Activated CD4-positive, alpha-beta T cell treated with anti-CD3 and anti-CD28 coated beads, Interleukin-2, amount 10 ng/mL, durations not matched to agents 24 days and 14 days (primary cell): ENCODE data around the gene GPBP1. TPM values are rescaled to one million over a fixed set of nuclear protein-coding genes. Genes with fewer than 3 reads are reported as not detected.
"Not testable (repeated sequence)": the region's sequence is repeated elsewhere in the genome, so short reads cannot be mapped to it uniquely, and the experiment has no call there.

Source experiments
- DNase-seq: peaks from one replicate; pipeline ENCODE4 v3.0.0; 2022
- H3K27ac Mint-ChIP-seq: one replicate; pipeline ENCODE4 v1.8.0; 2022; ENCODE audit warnings: mild to moderate bottlenecking, mixed read lengths
- H3K27me3 Mint-ChIP-seq: one replicate; pipeline ENCODE4 v1.8.0; 2022; ENCODE audit warnings: mixed read lengths
- H3K36me3 Mint-ChIP-seq: one replicate; pipeline ENCODE4 v1.8.0; 2022; ENCODE audit warnings: low read depth, mild to moderate bottlenecking, mixed read lengths
- H3K4me1 Mint-ChIP-seq: one replicate; pipeline ENCODE4 v1.8.0; 2021; ENCODE audit warnings: mixed read lengths
- H3K4me3 Mint-ChIP-seq: one replicate; pipeline ENCODE4 v1.8.0; 2022; ENCODE audit warnings: mild to moderate bottlenecking, moderate library complexity, mixed read lengths
- H3K9me3 Mint-ChIP-seq: one replicate; pipeline ENCODE4 v1.8.0; 2021; ENCODE audit warnings: mixed read lengths
- intact Hi-C: fragments of 100-400 bp; cut with micrococcal nuclease; formaldehyde crosslinking; loops from one replicate; pipeline ENCODE4 v1.15.1; 2023
- total RNA-seq: library from RNA; stranded (reverse); gene quantifications from 2 replicates; pipeline ENCODE4 v1.2.3, GENCODE V29; 2022

GPBP1 gene
- total RNA-seq, 1 donor from 2014 or later = 86.7 TPM

GRCh38 chr5:57244331-57244730, 70.5 kb downstream of the GPBP1 start:
- no peak for DNase-seq
- H3K4me3 Mint-ChIP-seq = no peak overlapping the region
- no peaks in the 10 kb centered on the region for H3K9me3 Mint-ChIP-seq
- intact Hi-C loops = no loop called here
- peaks cover 54% of the 10 kb centered on the region for H3K36me3 Mint-ChIP-seq
- H3K27me3 Mint-ChIP-seq = no peaks in the 10 kb centered on the region
- H3K4me1 Mint-ChIP-seq = peaks cover 21% of the 10 kb centered on the region
- H3K27ac Mint-ChIP-seq = peak overlapping the region; percentile 66

GRCh38 chr5:57246426-57246825, 72.6 kb downstream of the GPBP1 start:
- Mint-ChIP-seq H3K4me1 (peaks cover 22% of the 10 kb centered on the region), H3K36me3 (peaks cover 56% of the 10 kb centered on the region), H3K9me3 (no peaks in the 10 kb centered on the region), H3K27me3 (no peaks in the 10 kb centered on the region), H3K4me3 (no peak overlapping the region), H3K27ac (peak overlapping the region; percentile 34)
- DNase-seq = peak; percentile 57
- intact Hi-C loops = no loop called here

GRCh38 chr5:57247765-57248164, 73.9 kb downstream of the GPBP1 start:
- no peak overlapping the region for H3K27ac Mint-ChIP-seq
- no peak for DNase-seq
- no peaks in the 10 kb centered on the region for H3K27me3 Mint-ChIP-seq
- intact Hi-C loops = no loop called here
- H3K4me3 Mint-ChIP-seq = no peak overlapping the region
- H3K9me3 Mint-ChIP-seq = no peaks in the 10 kb centered on the region
- H3K4me1 Mint-ChIP-seq = peaks cover 20% of the 10 kb centered on the region
- peaks cover 63% of the 10 kb centered on the region for H3K36me3 Mint-ChIP-seq

GRCh38 chr5:57249265-57249874, 75.5 kb downstream of the GPBP1 start:
- H3K4me1 Mint-ChIP-seq = peaks cover 11% of the 10 kb centered on the region
- intact Hi-C loops = no loop called here
- H3K27me3 Mint-ChIP-seq = no peaks in the 10 kb centered on the region
- H3K36me3 Mint-ChIP-seq = peaks cover 63% of the 10 kb centered on the region
- no peak for DNase-seq
- no peaks in the 10 kb centered on the region for H3K9me3 Mint-ChIP-seq
- no peak overlapping the region for H3K27ac Mint-ChIP-seq
- no peak overlapping the region for H3K4me3 Mint-ChIP-seq

GRCh38 chr5:57258052-57258451, 84.2 kb downstream of the GPBP1 start:
- Mint-ChIP-seq H3K27me3 (no peaks in the 10 kb centered on the region), H3K9me3 (no peaks in the 10 kb centered on the region), H3K4me3 (no peak overlapping the region), H3K36me3 (peaks cover 64% of the 10 kb centered on the region), H3K4me1 (peaks cover 26% of the 10 kb centered on the region), H3K27ac (no peak overlapping the region)
- no peak for DNase-seq
- intact Hi-C loops = no loop called here

- H3K27me3 Mint-ChIP-seq = no peaks in the 10 kb centered on the region
- peak overlapping the region; percentile 35 for H3K27ac Mint-ChIP-seq
- peaks cover 67% of the 10 kb centered on the region for H3K36me3 Mint-ChIP-seq
- peaks cover 24% of the 10 kb centered on the region for H3K4me1 Mint-ChIP-seq
- DNase-seq = no peak
- H3K9me3 Mint-ChIP-seq = no peaks in the 10 kb centered on the region
- no peak overlapping the region for H3K4me3 Mint-ChIP-seq
- intact Hi-C loops = no loop called here
These were observed 85.1 kb downstream of the GPBP1 start for GRCh38 chr5:57258943-57259342.

- Mint-ChIP-seq H3K27ac (peak overlapping the region; percentile 80), H3K4me1 (peaks cover 24% of the 10 kb centered on the region), H3K27me3 (no peaks in the 10 kb centered on the region), H3K36me3 (peaks cover 63% of the 10 kb centered on the region), H3K4me3 (no peak overlapping the region), H3K9me3 (no peaks in the 10 kb centered on the region)
- DNase-seq = no peak
- intact Hi-C loops = no loop called here
These were observed 85.8 kb downstream of the GPBP1 start for GRCh38 chr5:57259704-57260103.

GRCh38 chr5:57262541-57262940, 88.7 kb downstream of the GPBP1 start:
- Mint-ChIP-seq H3K4me3 (no peak overlapping the region), H3K4me1 (peaks cover 21% of the 10 kb centered on the region), H3K27me3 (no peaks in the 10 kb centered on the region), H3K27ac (no peak overlapping the region), H3K36me3 (peaks cover 48% of the 10 kb centered on the region), H3K9me3 (no peaks in the 10 kb centered on the region)
- no peak for DNase-seq
- intact Hi-C loops = no loop called here

GRCh38 chr5:57267805-57268204, 93.9 kb downstream of the GPBP1 start:
- intact Hi-C loops = no loop called here
- DNase-seq = no peak
- Mint-ChIP-seq H3K4me3 (no peak overlapping the region), H3K4me1 (no peaks in the 10 kb centered on the region), H3K9me3 (no peaks in the 10 kb centered on the region), H3K27me3 (peaks cover 4% of the 10 kb centered on the region), H3K27ac (no peak overlapping the region), H3K36me3 (peaks cover 8% of the 10 kb centered on the region)

GRCh38 chr5:57276353-57276752, 102.5 kb downstream of the GPBP1 start:
- Mint-ChIP-seq H3K4me1 (no peaks in the 10 kb centered on the region), H3K27ac (no peak overlapping the region), H3K27me3 (peaks cover 11% of the 10 kb centered on the region), H3K9me3 (no peaks in the 10 kb centered on the region), H3K36me3 (no peaks in the 10 kb centered on the region), H3K4me3 (no peak overlapping the region)
- no peak for DNase-seq
- intact Hi-C loops = no loop called here

GRCh38 chr5:57277085-57277484, 103.2 kb downstream of the GPBP1 start:
- Mint-ChIP-seq H3K4me3 (no peak overlapping the region), H3K9me3 (no peaks in the 10 kb centered on the region), H3K4me1 (no peaks in the 10 kb centered on the region), H3K27ac (no peak overlapping the region), H3K27me3 (peaks cover 11% of the 10 kb centered on the region), H3K36me3 (no peaks in the 10 kb centered on the region)
- no peak for DNase-seq
- intact Hi-C loops = loop anchor here (1.0 kb wide), 1 partner anchor 376 kb away; no protein-coding TSS in a partner anchor

- Mint-ChIP-seq H3K9me3 (peaks cover 4% of the 10 kb centered on the region), H3K4me1 (no peaks in the 10 kb centered on the region), H3K36me3 (no peaks in the 10 kb centered on the region), H3K4me3 (no peak overlapping the region), H3K27ac (no peak overlapping the region), H3K27me3 (peaks cover 10% of the 10 kb centered on the region)
- intact Hi-C loops = no loop called here
- no peak for DNase-seq
These were observed 107.0 kb downstream of the GPBP1 start for GRCh38 chr5:57280853-57281252.

GRCh38 chr5:57285084-57285483, 111.2 kb downstream of the GPBP1 start:
- peaks cover 36% of the 10 kb centered on the region for H3K27me3 Mint-ChIP-seq
- H3K4me1 Mint-ChIP-seq, H3K9me3 Mint-ChIP-seq, H3K36me3 Mint-ChIP-seq, DNase-seq, intact Hi-C loops, H3K4me3 Mint-ChIP-seq, H3K27ac Mint-ChIP-seq: not testable (repeated sequence)

GRCh38 chr5:57291894-57292293, 118.0 kb downstream of the GPBP1 start:
- H3K27ac Mint-ChIP-seq = no peak overlapping the region
- no peak overlapping the region for H3K4me3 Mint-ChIP-seq
- H3K9me3 Mint-ChIP-seq = no peaks in the 10 kb centered on the region
- no peaks in the 10 kb centered on the region for H3K36me3 Mint-ChIP-seq
- no peak for DNase-seq
- peaks cover 30% of the 10 kb centered on the region for H3K27me3 Mint-ChIP-seq
- no peaks in the 10 kb centered on the region for H3K4me1 Mint-ChIP-seq
- intact Hi-C loops = no loop called here

GRCh38 chr5:57292336-57292735, 118.5 kb downstream of the GPBP1 start:
- Mint-ChIP-seq H3K9me3 (no peaks in the 10 kb centered on the region), H3K27ac (no peak overlapping the region), H3K4me1 (no peaks in the 10 kb centered on the region), H3K27me3 (peaks cover 29% of the 10 kb centered on the region), H3K36me3 (no peaks in the 10 kb centered on the region), H3K4me3 (no peak overlapping the region)
- DNase-seq = no peak
- intact Hi-C loops = no loop called here
